NCI-H774 (cell line): Measurements from ENCODE around the gene SPRING1.

Experiments used
- DNase-seq: peaks from one replicate; lab custom pipeline; 2025; lab: John Stamatoyannopoulos, UW

SPRING1 gene

GRCh38 chr12:116739381-116739887 is 1.6 kb upstream of the SPRING1 start:
- no peak for DNase-seq

GRCh38 chr12:116736962-116737773 is 701 bp downstream of the SPRING1 start:
- no peak for DNase-seq

DNA sequence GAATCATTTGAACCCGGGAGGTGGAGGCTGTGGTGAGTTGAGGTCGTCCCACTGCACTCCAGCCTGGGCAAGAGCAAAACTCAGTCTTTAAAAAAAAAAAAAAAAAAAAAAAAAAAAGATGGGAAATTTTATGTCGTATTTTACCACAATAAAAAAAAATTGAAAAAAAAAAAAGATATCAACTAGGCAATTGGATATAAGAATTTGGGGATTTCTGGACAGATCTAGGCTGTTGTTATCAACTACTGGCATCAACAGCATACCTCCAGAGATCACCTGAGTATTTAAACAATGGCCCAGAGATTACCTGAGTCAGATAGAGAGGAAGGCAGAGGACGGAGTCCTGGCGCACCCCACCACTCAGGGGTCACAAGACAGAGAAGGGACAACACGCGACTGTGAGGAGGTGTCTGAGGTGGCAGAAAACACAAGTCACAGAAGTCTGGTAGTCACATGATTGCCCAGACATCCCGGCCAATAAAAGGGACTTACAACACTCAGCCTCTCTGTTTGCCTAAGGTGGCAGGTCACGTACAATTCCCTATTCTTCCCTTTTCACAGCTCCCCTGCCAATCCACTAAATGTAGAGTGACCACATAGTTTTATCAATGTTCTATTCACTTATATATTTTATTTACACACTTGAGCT is 1.8 kb downstream of the SPRING1 start:
- DNase-seq: no peak

- DNase-seq: no peak
Measured at GRCh38 chr12:116735084-116735483, 2.8 kb downstream of the SPRING1 start.

- no peak for DNase-seq
Measured at GRCh38 chr12:116734156-116734768, 3.6 kb downstream of the SPRING1 start.

DNA sequence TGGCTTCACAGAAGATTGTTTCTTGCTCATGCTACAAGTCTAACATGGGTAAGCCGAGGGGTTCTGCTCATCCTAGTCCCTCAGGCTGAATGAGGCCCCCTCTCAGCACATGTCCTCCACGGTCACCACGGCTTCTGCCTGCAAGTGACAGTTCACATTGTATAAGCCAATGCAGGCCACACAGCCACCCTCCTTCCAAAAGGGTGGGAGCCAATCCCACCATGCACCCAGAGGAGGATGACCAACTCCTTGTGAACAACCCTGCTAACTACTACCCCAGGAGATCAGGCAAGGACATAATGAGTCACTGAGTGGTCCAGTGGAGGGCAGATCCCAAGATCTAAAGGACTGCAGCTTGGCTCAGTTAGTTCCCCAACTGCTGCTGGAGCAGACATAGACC is 6.1 kb downstream of the SPRING1 start:
- DNase-seq: no peak

DNA sequence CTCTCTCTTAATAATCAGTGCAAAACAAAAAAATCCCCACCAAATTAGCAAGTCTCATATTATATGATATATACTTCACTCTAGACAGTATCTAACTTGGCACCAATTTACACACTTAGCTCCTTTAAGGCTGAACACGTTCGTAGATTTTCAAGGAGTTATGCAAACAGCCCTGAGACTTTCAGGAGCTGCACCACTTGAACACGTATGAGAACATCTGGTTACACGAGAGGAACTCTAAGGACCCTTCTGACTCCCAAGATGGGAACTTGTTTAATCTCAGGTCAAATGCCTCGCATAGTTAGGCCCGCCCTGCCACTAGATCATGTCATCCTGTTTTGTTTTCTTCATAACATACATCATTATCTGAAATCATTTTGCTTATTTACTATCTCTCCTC is 10.0 kb downstream of the SPRING1 start:
- DNase-seq: no peak

- DNase-seq: peak; percentile 16
Measured at GRCh38 chr12:116727261-116727660, 10.6 kb downstream of the SPRING1 start.

GRCh38 chr12:116726694-116727093 is 11.2 kb downstream of the SPRING1 start:
- no peak for DNase-seq

GRCh38 chr12:116722245-116722644 is 15.6 kb downstream of the SPRING1 start:
- DNase-seq: no peak

DNA sequence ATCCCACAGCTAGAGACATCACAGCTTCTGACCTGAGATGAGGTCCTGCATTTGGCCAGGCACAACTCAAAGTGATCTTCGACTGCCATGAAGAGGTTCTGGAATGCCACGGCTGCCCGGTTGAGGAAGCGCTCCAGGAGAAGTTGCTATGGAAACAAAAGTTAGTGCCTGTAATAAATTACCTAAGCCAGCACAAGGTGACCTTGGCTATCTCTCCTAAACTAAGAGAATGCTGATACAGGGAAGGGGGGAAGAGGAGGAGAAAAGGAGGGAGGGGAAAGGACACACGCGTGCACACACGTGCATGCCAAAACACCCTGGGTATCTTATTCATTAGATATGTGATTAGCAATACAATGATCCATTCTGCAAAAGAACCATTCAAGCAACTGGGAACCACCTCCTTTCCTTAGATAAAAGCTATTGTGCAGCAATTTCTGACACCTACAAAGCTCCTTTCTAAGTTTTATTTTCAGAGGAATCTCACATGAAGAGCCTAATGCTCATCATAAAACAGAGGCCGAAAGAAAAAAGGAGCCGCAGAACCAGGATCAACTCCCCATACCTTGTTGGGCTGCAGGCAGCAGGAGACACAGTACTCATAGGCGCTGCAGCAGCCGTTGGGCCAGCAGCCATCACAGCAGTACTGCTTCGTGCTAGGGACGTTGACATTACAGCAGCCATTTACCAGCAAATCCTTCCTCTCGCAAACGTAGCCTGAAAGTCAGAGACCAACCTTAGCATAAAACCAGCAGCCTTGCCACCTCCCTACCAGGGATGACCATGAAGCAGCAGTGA is 17.9 kb downstream of the SPRING1 start:
- no peak for DNase-seq

- peak; percentile 54 for DNase-seq
Measured at GRCh38 chr12:116718655-116719454, 19.0 kb downstream of the SPRING1 start.

GRCh38 chr12:116717466-116718437 is 20.1 kb downstream of the SPRING1 start:
- no peak for DNase-seq

GRCh38 chr12:116714175-116714574 is 23.7 kb downstream of the SPRING1 start:
- DNase-seq: no peak

GRCh38 chr12:116713527-116713926 is 24.3 kb downstream of the SPRING1 start:
- DNase-seq: no peak

DNA sequence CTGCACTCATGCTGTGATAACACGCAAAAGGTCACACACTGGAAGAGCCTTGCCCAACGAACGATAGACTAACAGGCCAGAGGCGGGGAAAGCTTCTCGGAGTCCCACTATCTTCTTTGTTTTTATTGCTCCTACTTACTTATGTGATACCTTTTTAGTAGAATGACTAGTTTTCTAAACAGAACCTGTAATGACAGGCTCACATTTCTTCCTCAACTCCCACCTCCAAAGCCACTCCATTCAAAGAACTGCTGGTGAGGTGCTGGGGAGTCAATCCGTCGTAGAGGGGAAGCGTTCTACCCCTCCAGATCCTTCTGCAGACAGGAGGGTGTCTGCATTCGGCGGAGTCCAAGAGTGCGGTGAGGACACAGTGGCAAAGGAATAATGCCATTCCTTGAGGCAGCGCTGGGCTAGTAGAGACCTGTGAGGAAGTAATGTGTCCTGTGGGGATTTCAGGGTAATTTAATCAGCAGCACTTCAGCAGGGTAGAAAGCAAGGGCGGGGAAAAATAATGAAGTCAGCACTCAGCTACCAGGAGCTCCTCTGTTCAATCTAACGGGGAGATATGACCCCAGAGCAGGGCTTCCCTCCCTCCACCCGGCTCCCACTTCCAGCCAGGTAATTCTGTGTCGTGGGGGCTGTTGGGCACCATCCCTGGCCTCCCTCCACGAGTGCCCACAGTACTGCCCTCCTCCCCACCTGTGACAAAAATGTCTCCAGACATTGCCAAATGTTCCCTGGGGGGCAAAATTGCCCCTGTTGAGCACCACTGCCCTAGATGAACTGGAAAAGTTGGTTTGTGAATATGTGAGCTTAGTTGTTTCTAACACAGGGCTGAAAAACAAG is 25.2 kb downstream of the SPRING1 start:
- DNase-seq: no peak

- no peak for DNase-seq
Measured at GRCh38 chr12:116710370-116711150, 27.3 kb downstream of the SPRING1 start.

DNA sequence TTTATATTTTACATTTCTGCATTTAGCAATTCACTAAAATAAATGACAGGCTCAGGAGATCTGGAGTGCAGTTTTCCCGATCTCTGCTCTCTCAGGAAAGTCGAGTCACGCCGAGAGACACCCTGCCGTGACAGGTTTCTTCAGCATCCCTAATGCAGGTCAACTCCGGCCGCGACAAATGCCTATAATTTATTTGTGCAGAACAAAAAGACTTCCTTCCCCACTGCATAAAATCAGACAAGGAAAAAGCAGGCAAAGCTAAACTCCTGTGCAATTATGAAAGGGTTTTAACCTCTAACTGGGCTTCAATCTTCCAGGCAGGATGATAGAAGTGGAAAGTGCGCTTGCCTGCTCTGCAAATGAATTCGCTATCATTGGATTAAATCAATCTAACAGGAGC is 28.1 kb downstream of the SPRING1 start:
- no peak for DNase-seq
